Measurements from ENCODE around the gene MAGEC1.
"Not testable (repeated sequence)": the region's sequence is repeated elsewhere in the genome, so short reads cannot be mapped to it uniquely, and the experiment has no call there.

MAGEC1 gene, protein sequence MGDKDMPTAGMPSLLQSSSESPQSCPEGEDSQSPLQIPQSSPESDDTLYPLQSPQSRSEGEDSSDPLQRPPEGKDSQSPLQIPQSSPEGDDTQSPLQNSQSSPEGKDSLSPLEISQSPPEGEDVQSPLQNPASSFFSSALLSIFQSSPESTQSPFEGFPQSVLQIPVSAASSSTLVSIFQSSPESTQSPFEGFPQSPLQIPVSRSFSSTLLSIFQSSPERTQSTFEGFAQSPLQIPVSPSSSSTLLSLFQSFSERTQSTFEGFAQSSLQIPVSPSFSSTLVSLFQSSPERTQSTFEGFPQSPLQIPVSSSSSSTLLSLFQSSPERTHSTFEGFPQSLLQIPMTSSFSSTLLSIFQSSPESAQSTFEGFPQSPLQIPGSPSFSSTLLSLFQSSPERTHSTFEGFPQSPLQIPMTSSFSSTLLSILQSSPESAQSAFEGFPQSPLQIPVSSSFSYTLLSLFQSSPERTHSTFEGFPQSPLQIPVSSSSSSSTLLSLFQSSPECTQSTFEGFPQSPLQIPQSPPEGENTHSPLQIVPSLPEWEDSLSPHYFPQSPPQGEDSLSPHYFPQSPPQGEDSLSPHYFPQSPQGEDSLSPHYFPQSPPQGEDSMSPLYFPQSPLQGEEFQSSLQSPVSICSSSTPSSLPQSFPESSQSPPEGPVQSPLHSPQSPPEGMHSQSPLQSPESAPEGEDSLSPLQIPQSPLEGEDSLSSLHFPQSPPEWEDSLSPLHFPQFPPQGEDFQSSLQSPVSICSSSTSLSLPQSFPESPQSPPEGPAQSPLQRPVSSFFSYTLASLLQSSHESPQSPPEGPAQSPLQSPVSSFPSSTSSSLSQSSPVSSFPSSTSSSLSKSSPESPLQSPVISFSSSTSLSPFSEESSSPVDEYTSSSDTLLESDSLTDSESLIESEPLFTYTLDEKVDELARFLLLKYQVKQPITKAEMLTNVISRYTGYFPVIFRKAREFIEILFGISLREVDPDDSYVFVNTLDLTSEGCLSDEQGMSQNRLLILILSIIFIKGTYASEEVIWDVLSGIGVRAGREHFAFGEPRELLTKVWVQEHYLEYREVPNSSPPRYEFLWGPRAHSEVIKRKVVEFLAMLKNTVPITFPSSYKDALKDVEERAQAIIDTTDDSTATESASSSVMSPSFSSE

DNA sequence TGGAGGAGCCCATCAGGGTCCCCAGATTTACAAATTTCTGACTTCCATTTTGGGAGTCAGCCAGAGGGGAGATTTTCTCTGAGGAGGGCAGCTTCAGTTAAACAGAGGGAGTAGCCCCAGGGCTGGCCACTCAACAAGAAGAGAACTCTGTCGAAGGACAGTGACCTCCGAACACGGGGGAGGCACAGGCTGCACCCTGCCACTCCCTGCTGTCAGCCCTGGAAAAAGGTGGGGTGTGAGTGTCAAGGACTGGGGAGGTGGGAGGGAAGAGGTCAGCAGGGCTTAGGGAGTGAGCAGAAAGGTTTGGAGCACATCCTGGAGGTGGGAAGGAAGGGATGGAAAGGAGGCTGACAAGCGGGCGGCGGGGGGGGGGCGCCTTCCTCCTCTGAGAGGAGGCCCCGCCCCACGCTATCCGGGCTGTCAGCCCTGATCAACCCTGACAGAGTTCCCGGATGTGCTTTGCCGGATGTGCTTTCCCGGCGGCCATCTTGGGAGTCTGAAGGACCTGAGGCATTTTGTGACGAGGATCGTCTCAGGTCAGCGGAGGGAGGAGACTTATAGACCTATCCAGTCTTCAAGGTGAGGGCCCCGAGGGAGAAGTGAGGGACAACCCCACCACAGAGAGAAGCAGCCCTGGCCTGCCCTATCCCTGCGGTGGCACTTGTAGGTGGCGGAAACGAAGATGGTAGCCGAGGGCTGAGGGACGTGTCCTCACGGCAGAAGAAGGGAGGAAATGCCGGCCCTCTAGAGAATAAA, at the start of gene MAGEC1:
Gene MAGEC1 (plus strand): TSS at position 495 of the 756 bp plus-strand sequence. CDS start 1,179 bp downstream, outside the sequence.
- no peak for FAIRE-seq

DNA sequence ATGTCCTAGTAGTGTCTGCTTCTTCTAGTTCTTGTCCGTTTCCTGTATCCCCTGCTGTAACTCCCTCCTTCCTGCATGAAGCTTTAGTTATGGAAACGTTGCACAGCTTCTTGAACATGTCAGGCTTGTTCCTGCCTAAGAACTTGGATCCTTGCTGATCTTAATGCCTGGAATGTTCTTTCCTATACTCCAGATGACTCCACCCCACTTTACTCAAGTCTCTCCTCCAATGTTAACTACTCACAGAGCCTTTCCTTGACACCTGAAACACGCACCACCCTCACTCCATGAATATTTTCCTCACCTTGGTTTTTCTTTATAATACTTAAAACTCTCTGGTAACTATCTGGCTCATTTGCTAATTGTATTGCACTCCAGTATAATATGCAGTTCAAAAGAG, 46.2 kb upstream of the MAGEC1 start:
- FAIRE-seq: no peak

DNA sequence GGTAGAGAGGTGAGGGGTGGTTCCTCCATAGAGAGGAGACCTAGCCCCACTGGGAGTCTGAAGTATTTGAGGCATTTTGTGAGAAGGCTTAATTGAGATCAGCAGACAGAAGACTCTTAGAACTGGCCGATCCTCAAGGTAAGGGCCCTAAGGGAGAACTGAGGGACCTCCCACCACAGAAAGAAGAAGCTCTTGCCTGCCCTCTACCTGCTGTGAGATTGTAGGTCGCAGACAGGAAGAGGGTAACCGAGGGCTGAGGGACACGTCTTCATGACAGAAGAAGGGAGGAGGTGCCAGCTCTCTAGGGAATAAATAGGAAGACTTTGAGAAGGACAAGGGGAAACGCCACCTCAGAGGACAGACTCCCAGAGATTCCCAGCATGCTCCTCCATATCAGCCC, 24.1 kb upstream of the MAGEC1 start:
- no peak for FAIRE-seq

DNA sequence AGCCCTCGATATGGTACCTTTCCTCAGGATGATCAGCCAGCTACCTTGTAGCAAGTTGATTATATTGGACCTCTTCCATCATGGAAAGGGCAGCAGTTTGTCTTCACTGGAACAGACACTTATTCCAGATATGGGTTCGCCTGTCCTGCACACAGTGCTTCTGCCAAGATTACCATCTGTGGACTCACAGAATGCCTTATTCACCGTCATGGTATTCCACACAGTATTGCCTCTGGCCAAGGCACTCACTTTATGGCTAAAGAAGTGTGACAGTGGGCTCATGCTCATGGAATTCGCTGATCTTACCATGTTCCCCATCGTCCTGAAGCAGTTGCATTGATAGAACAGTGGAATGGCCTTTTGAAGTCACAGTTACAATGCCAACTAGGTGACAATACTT, 14.9 kb upstream of the MAGEC1 start:
- FAIRE-seq: not testable (repeated sequence)

DNA sequence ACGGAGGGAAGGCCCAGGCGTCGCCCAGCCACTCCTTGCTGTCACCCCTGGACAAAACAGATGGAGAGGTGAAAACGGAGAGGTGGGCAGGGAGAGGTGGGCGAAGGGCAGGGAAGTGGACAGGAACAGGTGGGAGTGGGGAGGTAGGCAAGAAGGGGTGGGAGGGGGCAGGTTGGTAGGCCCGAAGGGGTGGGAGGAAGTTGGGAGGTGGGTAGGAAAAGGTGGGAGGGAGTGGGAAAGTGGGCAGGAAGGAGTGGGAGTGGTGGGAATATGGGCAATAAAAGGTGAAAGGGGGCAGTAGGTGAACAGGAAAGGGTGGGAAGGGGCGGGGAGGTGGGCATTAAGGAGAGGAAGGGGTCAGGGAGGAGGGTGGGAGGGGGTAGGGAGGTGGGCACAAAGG, 9.0 kb upstream of the MAGEC1 start:
- no peak for FAIRE-seq

DNA sequence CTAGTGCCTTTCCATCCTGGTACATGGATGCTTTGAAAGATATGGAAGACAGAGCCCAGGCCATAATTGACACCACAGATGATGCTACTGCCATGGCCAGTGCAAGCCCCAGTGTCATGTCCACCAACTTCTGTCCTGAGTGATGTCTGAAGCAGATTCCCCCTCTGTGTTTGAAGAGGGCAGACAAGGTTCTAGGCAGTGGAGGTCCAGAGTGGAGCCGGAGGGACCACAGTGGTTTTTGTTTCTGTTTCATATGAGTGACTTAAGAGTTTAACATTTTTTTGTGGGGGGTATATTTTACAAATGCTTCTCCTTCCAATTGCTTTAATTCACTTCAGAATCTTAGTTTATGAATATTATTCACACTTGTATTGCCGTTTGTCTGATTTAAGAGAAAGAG, 6.0 kb upstream of the MAGEC1 start:
- FAIRE-seq: no peak

DNA sequence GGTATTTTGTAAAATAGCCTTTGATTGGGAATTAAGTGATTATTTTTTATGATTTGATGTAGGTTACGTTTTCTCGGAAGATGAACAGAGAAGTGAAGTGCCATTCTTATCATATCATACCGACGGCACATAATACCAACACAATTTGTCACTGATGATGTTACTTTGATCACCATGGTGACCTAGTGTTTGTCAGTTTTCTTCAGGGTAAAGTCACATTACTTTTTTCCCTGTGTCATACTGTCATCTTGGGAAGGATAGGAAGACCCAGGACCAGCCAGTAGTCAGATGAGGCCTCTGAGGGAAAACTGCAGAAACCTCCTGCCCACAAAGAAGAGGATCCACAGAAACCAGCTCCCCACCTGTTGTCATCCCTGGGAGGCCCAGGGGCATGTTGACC, 1.3 kb upstream of the MAGEC1 start:
- FAIRE-seq: no peak

DNA sequence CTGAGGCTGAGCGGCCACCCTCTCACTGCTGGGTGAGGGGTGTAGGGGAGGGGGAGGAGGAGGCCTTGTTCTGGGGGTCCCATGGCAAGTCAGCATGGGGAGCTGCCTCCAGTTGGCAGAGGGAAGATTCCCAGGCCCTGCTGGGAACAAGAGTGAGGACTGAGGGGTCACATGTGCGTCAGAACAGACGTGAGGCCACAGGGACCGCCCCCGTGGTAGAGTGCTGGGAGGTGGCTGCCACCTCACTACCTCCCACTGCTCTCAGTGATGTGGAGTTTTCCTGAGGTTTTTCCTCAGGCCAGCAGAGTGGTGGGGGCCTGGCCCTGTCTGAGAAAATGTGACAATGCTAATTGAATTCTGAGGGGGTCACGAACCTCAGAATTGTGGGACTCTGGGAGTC, 568 bp downstream of the MAGEC1 start:
- no peak for FAIRE-seq

DNA sequence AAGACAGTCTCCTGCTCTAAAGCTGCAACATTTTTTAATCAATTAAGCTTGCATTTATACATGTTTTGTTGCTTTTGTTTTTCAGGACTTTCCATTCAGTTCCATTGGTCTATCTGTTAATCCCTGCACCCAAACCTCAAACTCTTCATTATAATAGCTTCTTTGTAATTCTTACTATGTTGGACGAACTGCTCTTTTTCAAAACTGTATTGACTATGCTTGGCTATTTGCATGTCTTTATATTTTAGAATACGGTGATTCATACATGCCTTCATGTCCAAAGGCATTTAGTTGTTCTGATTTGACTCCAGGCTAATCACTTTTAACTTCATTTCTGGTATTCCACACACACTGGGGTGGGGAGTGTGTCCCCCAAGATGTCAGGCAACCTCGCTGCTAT, 14.1 kb downstream of the MAGEC1 start:
- no peak for FAIRE-seq

DNA sequence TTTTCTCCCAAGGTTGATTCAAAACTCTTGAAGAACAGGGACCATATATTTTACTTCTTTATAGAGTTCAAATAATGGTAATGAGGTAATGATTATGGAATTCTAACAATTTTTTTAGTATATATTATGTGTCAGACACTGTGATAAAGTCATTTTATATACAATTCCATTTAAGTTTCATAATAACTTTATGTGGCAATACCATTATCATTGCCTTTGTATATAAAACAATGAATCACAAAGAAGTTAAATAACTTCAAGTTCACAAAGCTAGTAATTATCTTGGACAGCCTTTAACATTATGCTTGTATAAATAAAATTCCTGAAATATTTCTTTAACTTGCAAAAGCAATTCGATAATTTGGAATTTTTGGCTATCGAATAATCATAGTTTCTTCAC, 20.6 kb downstream of the MAGEC1 start:
- FAIRE-seq: no peak

DNA sequence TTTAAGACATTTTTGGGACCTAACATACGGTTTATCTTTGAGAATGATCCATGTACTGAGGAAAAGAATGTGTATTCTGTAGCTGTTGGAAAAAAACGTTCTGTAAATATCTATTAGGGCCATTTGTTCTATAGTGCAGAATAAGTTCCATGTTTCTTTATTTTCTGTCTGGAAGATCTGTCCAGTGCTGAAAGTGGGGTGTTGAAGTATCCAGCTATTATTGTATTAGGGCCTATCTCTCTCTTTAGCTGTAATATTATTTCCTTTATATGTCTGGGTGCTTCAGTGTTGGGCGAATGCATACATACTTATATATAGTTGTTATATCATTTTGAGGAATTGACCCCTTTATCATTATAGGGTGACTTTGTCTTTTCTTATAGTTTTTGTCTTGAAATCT, 24.7 kb downstream of the MAGEC1 start:
- FAIRE-seq: no peak

DNA sequence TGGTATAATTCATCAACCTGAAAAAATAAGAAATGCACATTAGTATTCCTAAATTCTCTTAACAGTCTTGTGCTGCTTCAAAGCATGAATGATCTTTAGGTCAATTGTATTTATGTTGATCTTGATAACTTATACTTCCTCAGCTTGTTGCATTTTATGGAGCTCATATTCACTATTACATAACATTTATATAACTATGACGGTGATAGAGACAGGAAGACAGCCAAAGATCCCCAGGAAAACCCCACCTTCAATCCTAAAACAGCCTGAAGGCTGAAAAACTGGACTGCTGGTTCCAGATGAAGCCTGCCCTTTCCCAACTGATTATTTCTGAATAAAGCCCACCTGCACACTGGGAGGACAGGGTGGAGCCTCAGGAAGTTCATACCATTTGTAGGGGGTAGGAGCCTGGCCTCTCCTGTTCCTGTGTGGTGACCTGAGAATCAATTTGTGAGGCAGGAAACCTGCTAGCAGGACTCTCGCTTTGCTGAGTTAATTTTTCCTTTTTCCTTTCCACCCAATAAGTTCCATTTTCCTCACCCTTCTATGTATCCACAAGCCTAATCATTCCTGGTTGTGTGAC, 30.5 kb downstream of the MAGEC1 start:
- no peak for FAIRE-seq

DNA sequence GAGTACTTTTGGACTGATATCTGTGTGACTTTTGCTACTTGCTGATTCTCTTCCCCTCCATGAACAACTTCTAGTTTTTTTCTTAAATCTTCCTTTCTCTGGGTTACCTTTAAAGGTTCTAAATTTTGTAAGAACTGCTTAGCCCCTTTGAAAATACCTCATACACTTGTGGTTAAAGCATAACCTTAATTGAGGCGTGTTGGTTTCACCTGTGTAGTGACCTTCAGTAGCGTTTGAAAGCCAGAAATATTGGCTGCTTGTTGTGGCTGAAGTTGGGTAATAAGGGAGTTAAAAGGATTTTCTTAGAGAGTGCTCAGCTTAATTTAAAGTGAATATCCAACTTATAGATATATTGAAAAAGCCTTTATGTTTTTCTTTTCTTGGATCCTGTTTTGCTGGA, 32.0 kb downstream of the MAGEC1 start:
- FAIRE-seq: no peak

DNA sequence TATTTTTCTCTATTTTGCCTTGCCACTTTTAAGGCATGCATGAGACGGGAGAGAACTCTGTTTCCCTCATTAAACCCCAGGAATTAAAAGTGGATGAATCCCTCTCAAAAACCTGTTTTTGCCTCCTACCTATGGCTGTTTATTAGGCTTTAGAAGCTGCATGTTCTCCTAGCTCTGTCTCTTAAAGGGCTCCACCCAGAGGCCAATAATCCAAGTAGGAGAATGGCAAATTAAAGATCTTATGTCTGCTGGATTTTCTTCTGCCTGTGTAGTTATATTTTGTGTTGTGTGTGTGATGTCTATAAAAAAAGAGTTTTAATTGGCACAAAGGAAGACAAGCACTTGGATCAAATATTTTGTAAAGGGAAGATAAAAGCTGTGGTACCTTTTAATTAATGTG, 32.4 kb downstream of the MAGEC1 start:
- FAIRE-seq: no peak

DNA sequence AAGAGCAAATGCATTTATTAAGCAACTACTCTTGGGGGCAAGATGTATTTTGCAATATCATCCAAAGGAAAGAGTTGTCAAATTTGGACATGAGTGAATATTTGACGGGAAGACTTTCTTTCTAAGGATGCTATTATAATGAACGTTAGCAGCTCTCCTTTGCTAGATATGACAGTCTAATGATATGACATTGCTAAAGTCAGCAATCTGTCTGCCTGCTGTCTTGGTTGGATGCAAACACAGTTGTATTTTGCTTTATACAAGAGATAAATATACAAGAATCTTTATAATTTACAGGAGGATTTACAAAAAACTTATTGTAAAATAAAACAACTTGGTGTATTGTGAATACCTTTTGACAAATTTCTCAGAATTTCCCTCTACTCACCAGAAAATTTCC, 37.5 kb downstream of the MAGEC1 start:
- no peak for FAIRE-seq

DNA sequence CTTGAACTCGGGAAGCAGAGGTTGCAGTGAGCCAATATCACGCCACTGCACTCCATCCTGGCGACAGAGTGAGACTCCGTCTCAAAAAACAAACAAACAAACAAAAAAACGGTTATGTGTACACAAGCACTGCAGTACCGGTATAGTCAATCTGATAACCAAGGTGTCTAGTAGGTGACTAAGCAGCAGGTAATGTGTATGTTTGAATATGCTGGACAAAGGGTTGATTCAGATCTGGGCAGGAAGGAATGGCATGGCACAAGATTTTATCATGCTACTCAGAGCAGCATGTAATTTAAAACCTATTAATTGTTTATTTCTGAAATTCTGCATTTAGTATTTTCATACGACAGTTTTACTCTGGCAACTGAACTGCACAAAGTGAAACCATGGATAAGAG, 41.7 kb downstream of the MAGEC1 start:
- no peak for FAIRE-seq

DNA sequence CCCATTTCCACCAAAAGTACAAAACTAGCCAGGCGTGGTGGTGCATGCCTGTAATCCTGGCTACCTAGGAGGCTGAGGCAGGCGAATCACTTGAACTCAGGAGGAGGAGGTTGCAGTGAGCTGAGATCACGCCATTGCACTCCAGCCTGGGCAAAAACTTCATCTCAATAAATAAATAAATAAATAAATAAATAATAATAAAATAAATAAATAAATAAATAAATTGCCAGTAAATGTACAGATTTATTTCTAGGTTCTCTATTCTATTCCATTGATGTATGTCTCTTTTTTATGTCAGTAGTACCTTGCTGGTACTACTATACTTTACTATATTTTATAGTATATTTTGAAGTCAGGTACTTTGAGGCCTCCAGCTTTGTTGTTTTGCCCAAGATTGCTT, 43.7 kb downstream of the MAGEC1 start:
- FAIRE-seq: no peak

DNA sequence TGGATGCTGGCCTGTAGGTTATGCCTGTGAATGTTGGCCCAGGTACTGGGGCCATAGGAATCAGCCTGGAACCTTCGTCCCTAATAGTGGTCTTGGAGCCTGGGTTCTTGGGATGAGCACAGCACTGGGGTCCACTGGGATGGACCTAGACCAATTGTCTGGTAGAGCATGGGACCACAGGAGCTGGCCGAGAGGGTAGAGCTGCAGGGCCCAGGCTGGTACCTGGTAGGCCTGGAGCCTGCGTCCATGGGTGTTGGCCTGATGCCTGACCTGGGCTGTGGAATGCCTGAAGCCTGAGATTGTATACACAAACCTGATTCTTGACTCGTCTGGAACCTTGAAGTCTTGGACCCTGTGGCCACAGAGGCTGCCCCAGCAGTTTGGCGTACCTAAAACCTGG, 48.9 kb downstream of the MAGEC1 start:
- FAIRE-seq: no peak

DNA sequence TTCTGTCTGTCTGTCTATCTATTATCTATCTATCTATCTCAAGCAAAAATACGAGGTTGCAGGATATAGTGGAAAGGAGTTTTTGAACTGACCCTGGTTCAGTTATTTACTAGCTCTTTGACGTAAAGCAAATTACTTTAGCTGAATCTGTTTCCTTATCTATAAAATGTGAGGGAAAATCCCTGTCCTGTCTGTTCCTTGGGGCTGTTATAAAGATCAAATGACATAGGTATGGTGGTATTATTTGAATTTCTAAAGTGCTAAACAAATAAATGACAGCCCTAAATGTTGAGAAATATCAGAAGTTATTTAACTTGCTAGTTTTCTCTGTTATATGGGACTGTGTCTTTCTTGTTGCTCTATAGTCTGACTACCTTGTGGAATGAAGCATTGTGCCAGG, 55.0 kb downstream of the MAGEC1 start:
- no peak for FAIRE-seq
